HG03521 (cell line): ENCODE results near the gene MTMR2.

Source experiments
- ATAC-seq: cut with Tn5 transposase; IDR thresholded peaks from one replicate; pipeline ENCODE4 v1.9.1; 2021; ENCODE audit warnings: mild to moderate bottlenecking, moderate library complexity; ENCODE audit not compliant: unreplicated experiment

Gene MTMR2

DNA sequence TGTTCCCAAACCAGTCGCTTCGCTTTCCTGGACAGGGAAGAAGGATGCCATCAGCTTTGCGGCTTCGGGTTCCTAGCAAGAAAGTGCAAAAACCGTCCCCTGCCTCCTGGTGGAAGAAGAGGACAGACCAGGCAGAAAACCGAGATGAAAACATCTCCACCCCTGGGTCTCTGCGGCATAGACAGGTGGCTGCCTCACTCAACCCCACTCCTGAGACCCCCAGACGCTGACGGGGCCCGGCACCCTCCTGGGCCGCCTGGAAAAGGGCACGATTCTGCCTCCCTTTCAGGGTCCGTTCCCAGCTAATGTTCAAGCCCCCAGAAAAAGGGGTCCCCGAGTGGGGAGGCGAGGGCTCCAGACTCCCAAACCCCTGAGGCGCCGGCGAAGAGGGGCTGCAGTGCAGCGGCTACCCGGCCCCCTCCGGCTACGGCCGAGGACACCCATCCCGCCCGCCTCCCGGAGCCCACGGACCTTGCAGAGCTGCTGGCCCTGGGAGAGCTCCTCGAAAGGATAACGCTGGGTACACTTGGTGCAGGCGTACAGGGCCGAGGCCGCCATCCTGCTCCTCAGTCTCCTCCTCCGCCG, 134.9 kb downstream of the MTMR2 start:
- ATAC-seq = no peak
